GM12873 (cell line): ENCODE data around the gene NFYA.

Experiments
- CTCF ChIP-seq: IDR thresholded peaks from 2 replicates; pipeline ENCODE4 v1.5.1; 2012; ENCODE audit warnings: low read depth, mild to moderate bottlenecking, moderate library complexity, low read length, control low read depth; ENCODE audit not compliant: insufficient read depth; ENCODE audit errors: missing control alignments

The NFYA gene

GRCh38 chr6:41047745-41048732, 24.7 kb upstream of the NFYA start:
- TF ChIP-seq CTCF = no peak

- no peak for TF ChIP-seq CTCF
Observed at GRCh38 chr6:41049521-41049920, 23.3 kb upstream of the NFYA start.

DNA sequence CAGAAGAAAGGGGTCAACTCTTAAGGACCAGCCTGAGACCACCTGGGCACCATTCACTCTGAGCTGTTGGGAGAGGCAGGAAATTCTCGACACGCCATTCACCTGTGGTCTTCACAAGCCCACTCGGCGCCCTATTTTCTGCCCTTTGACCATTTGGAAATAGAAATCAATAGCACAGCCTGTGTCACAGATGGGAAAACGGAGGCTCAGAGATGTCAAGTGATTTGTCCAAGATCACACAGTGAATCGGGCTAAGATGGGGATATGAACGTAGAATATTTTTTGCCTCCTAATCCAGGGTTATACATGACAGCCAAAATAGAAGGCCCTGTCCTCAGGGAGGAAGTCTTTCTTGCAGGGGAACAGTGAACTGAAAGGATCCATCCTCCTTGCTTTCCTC, 22.8 kb upstream of the NFYA start:
- no peak for TF ChIP-seq CTCF

DNA sequence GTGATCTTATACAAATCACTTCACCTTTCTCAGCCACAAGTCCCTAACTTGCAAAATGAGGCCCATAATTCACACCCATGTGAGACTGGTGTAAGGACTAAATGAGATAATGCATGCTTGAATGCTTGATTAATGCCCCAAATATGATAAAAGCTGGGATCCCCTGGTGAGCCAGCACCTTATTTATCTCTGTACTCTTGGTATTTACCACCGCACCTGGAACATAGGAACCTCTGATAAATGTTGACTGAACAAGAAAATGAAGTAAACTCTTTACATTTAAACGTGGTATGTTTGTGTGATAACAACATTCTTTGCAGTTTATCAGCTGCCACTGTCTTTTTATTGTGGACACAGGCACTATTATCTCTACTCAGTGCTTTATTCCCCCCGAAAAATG, 22.2 kb upstream of the NFYA start:
- TF ChIP-seq CTCF = no peak

- no peak for TF ChIP-seq CTCF
Observed at GRCh38 chr6:41051873-41052272, 20.9 kb upstream of the NFYA start.

- no peak for TF ChIP-seq CTCF
Observed at GRCh38 chr6:41053041-41053440, 19.7 kb upstream of the NFYA start, which contains the start of gene APOBEC2. Gene APOBEC2 (plus strand): TSS chr6:41053202. CDS start chr6:41053348, 146 bp downstream.

- TF ChIP-seq CTCF = no peak
Observed at GRCh38 chr6:41054511-41054910, 18.3 kb upstream of the NFYA start.
